ENCODE measurements around the gene TMEM43. TPM values are rescaled to one million over a fixed set of nuclear protein-coding genes. Genes with fewer than 3 reads are reported as not detected.

Gene TMEM43
- total RNA-seq, 1 experiment from 2014 or later = 120 TPM

- Mint-ChIP-seq H3K27ac (ENCODE audit: low read depth, unreplicated experiment) (peak overlapping the region; percentile 99), H3K9me3 (ENCODE audit: unreplicated experiment) (no peaks in the 10 kb centered on the region), H3K4me3 (ENCODE audit: unreplicated experiment) (no peak overlapping the region), H3K4me1 (ENCODE audit: insufficient read depth, unreplicated experiment) (peaks cover 58% of the 10 kb centered on the region), H3K27me3 (ENCODE audit: insufficient read depth, unreplicated experiment) (no peaks in the 10 kb centered on the region), H3K36me3 (ENCODE audit: insufficient read depth, unreplicated experiment) (peaks cover 67% of the 10 kb centered on the region)
- no peak for TF ChIP-seq CTCF (IDR thresholded peaks at IDR 0.05; ENCODE audit: unreplicated experiment)
- no peak for DNase-seq (ENCODE audit: unreplicated experiment)
- ChIA-PET POLR2A (interaction anchor here (1.2 to 11.5 kb wide), 6 partner anchors 8 to 241 kb away, joined by 3 to 294 read pairs (median 25); partner anchors contain the start of genes CHCHD4, LSM3, TMEM43 and XPC), CTCF (interaction anchor here (0.7 to 1.6 kb wide), 3 partner anchors 16 to 295 kb away, joined by 3 to 7 read pairs (median 3); no protein-coding TSS in a partner anchor)
- BruUV-seq (replicated peaks) = no TSS peak
- intact Hi-C loops (cut with micrococcal nuclease) = loop anchor here (5.0 kb wide), 1 partner anchor 36 kb away; the partner anchor contains the start of genes LSM3 and XPC
These were observed 16.9 kb downstream of the TMEM43 start for GRCh38 chr3:14141602-14142341.

GRCh38 chr3:14142567-14143270 lies 17.9 kb downstream of the TMEM43 start:
- H3K27ac Mint-ChIP-seq (ENCODE audit: low read depth, unreplicated experiment) = peak overlapping the region; percentile 99
- H3K4me3 Mint-ChIP-seq (ENCODE audit: unreplicated experiment) = peak overlapping the region; percentile 21
- intact Hi-C loops (cut with micrococcal nuclease) = loop anchor here (5.0 kb wide), 1 partner anchor 35 kb away; the partner anchor contains the start of genes LSM3 and XPC
- H3K4me1 Mint-ChIP-seq (ENCODE audit: insufficient read depth, unreplicated experiment) = peaks cover 54% of the 10 kb centered on the region
- ChIA-PET POLR2A (interaction anchor here (0.9 to 11.5 kb wide), 12 partner anchors 9 to 246 kb away, joined by 3 to 294 read pairs (median 8); partner anchors contain the start of genes CHCHD4, LSM3, TMEM43 and XPC), CTCF (interaction anchor here (0.5 to 1.6 kb wide), 8 partner anchors 9 to 802 kb away, joined by 3 to 8 read pairs (median 3); no protein-coding TSS in a partner anchor)
- H3K9me3 Mint-ChIP-seq (ENCODE audit: unreplicated experiment) = no peaks in the 10 kb centered on the region
- no peak for TF ChIP-seq CTCF (IDR thresholded peaks at IDR 0.05; ENCODE audit: unreplicated experiment)
- DNase-seq (ENCODE audit: unreplicated experiment) = peak; percentile 22
- TSS peak; percentile 38 for BruUV-seq (replicated peaks)
- no peaks in the 10 kb centered on the region for H3K27me3 Mint-ChIP-seq (ENCODE audit: insufficient read depth, unreplicated experiment)
- H3K36me3 Mint-ChIP-seq (ENCODE audit: insufficient read depth, unreplicated experiment) = peaks cover 71% of the 10 kb centered on the region

GRCh38 chr3:14143271-14144225 lies 18.7 kb downstream of the TMEM43 start:
- intact Hi-C loops (cut with micrococcal nuclease) = loop anchor here (1.0 to 5.0 kb wide), 2 partner anchors 18 to 34 kb away; partner anchors contain the start of genes LSM3, TMEM43 and XPC
- peak overlapping the region; percentile 65 for H3K4me3 Mint-ChIP-seq (ENCODE audit: unreplicated experiment)

More at GRCh38 chr3:14143271-14144225, 18.7 kb downstream of the TMEM43 start:
- BruUV-seq (replicated peaks) = no TSS peak
- H3K27ac Mint-ChIP-seq (ENCODE audit: low read depth, unreplicated experiment) = peak overlapping the region; percentile 99
- POLR2A ChIA-PET = interaction anchor here (0.7 to 11.5 kb wide), 20 partner anchors 10 to 804 kb away, joined by 3 to 294 read pairs (median 8); partner anchors contain the start of genes CHCHD4, LSM3, NR2C2 and TMEM43
- peaks cover 47% of the 10 kb centered on the region for H3K4me1 Mint-ChIP-seq (ENCODE audit: insufficient read depth, unreplicated experiment)
- H3K27me3 Mint-ChIP-seq (ENCODE audit: insufficient read depth, unreplicated experiment) = no peaks in the 10 kb centered on the region
- no peak for TF ChIP-seq CTCF (IDR thresholded peaks at IDR 0.05; ENCODE audit: unreplicated experiment)
- CTCF ChIA-PET = interaction anchor here (0.6 to 1.6 kb wide), 10 partner anchors 8 to 248 kb away, joined by 3 to 8 read pairs (median 3); partner anchors contain the start of gene LSM3
- peak; percentile 94 for DNase-seq (ENCODE audit: unreplicated experiment)
- no peaks in the 10 kb centered on the region for H3K9me3 Mint-ChIP-seq (ENCODE audit: unreplicated experiment)
- peaks cover 71% of the 10 kb centered on the region for H3K36me3 Mint-ChIP-seq (ENCODE audit: insufficient read depth, unreplicated experiment)
